GM21390 (cell line): ENCODE measurements around the gene TUBA1A.
"Not testable (repeated sequence)": the region's sequence is repeated elsewhere in the genome, so short reads cannot be mapped to it uniquely, and the experiment has no call there.

Source experiments
- ATAC-seq: cut with Tn5 transposase; IDR thresholded peaks from one replicate; pipeline ENCODE4 v1.9.1; 2021; ENCODE audit not compliant: unreplicated experiment

Gene TUBA1A

GRCh38 chr12:49160399-49160798 lies 28.5 kb downstream of the TUBA1A start:
- ATAC-seq: peak; percentile 78

GRCh38 chr12:49154221-49154620 lies 34.7 kb downstream of the TUBA1A start:
- ATAC-seq: no peak

- ATAC-seq: no peak
These were observed 41.5 kb downstream of the TUBA1A start for GRCh38 chr12:49147384-49147783.

- no peak for ATAC-seq
These were observed 42.5 kb downstream of the TUBA1A start for GRCh38 chr12:49146406-49146805.

GRCh38 chr12:49144384-49144783 lies 44.5 kb downstream of the TUBA1A start:
- no peak for ATAC-seq

GRCh38 chr12:49138999-49139398 lies 49.9 kb downstream of the TUBA1A start:
- no peak for ATAC-seq

GRCh38 chr12:49138587-49138986 lies 50.3 kb downstream of the TUBA1A start:
- ATAC-seq: no peak

- ATAC-seq: no peak
These were observed 51.4 kb downstream of the TUBA1A start for GRCh38 chr12:49137476-49137875.

GRCh38 chr12:49136997-49137396 lies 51.9 kb downstream of the TUBA1A start:
- not testable (repeated sequence) for ATAC-seq
